Measurements from ENCODE around the gene CCNI2.
A peak's percentile ranks its signal among the peaks of the same experiment; 100 is the strongest.

Gene CCNI2, protein sequence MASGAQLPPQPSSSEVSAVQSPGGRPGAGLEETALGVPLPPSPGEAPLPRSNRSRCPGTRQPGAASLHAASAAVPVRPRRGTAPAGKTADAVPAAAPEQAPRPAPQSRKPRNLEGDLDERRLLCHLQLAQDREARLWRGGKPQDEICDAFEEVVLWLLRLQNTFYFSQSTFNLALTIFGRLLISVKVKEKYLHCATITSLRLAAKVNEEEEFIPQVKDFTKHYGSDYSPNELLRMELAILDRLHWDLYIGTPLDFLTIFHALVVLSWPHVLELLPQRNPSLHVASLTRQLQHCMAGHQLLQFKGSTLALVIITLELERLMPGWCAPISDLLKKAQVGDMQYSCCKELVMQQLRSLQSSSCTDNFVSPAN

DNA sequence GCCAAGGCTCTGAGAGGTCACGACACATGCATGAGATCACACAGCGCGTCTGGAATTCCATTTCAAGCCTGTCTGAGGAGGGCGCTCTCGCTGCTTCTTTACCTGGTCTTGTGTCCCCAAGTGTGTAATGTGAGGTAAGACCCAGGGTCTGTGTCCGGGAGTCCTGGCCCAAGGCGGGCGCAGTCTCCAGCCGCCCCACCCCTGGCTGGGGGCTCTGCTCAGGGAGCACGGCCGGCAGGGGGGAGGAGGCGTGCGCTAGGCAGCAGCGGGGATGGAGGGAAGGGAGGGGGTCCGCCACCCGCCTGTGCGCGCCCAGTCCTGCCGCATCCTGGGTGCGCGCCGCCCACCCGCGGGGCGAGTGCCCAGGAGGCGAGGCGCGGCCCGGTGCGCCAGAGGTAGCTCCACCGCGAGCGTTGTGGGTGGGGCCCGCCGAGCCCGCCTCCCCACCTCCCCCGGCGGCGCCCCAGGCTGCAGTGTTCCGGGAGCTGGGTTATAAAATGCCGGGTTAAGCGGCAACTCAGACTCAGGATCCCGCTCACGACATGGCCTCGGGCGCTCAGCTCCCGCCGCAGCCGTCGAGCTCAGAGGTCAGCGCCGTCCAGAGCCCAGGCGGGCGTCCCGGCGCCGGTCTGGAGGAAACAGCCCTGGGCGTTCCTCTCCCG lies at the start of gene CCNI2:
Gene CCNI2, plus strand, starts transcription at position 473 of the 662 bp plus-strand sequence. Its CDS starts 70 bp downstream, at position 543.
- peak; percentile 41 for DNase-seq (ENCODE audit: low read depth)

DNA sequence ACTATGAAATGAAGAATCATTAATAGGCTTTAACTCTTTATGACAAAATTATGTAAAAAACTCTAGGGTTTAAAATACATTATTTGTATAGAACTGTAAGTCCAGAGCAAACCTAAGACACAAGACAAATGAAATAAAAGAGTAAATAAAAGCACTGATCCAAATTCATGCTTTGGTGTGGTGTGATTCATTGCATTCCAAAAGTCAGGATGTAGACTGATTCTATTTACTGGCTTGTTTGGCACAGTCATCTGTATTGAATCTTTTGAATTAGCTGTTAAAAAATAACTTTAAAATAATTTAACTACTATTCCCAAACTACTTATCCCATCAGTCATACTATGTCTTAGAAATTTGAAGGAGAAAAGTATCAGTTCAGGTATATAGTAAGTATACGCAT lies 42.4 kb upstream of the CCNI2 start:
- DNase-seq (ENCODE audit: low read depth) = peak; percentile 61

DNA sequence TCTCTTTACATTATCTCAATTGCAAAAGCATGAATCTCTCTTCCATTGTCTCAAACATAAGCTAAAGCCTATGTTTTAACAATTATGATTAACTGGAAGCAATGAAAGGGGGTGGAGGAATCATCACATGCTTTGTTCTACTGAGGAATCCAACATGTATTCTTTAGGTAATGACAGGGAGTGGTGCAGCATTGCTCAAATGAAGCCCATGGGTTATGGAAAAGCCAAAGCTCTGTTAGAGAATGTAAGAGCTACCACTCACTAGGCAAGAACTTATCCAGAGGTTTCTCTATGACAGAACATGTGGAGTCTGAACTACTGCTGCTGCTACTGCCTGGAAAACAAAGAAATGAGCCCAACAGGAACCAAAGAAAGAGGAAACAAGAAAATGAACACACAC lies 38.6 kb upstream of the CCNI2 start:
- no peak for DNase-seq (ENCODE audit: low read depth)

DNA sequence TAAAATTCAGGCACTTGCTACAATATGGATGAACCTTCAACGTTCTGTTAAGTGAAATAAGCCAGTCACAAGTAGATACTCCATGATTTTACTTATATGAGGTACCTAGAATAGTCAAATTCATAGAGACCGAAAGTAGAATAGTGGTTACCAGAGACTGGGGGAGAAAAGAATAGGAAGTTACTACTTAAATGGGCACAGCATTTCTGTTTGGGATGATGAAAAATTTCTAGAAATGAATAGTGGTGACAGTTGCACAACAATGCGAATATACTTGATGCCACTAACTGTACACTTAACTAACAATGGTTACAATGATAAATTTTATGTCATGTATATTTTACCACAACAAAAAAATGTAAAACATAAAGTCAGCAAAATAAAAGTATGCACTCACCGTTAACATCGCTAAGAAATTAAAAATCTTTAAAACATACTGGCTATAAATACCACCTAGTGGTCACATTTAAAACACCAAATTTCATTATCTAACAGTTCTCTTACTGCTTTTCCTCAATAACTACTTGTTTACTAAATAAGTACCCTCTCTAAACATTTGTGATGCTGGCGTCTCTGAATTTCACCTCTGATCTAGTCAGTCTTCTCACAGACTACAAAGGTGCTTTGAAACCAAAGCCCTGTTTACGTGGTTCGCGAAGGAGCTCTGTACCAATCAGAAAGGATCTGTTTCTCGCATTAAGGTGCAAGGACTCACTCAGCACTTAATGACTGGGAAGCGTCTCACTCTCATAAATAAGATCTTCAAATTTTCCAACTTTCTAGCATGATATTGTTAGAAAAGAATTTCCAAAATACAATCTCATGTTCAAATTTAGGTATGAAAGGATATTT lies 32.5 kb upstream of the CCNI2 start:
- no peak for DNase-seq (ENCODE audit: low read depth)

DNA sequence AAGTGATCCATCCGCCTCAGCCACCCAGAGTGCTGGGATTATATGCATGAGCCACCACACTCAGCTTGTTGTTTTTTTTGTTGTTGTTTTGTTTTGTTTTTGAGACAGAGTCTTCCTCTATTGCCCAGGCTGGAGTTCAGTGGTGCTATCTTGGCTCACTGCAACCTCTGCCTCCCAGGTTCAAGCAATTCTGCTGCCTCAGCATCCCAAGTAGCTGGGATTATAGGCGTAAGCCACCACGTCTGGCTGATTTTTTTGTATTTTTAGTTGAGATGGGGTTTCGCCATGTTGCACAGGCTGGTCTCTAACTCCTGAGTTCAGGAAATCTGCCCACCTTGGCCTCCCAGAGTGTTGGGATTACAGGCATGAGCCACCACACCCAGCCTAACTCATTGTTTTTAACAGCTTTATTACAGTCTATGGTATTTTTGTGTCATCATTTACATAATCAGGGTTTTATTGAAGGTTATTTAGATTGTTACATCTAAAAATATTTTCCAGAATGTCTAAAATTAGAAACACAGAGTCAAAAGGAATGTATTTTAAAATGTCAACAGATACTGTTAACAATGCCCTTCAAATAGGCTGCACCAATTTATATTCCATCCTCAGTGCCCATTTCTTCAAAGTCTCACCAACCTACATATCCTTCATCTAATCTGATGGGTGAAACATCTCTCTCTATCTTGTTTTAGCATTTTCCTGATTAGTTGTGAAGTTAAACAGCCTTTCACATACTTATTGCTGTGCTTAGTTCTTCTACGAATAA lies 28.5 kb upstream of the CCNI2 start:
- no peak for DNase-seq (ENCODE audit: low read depth)

DNA sequence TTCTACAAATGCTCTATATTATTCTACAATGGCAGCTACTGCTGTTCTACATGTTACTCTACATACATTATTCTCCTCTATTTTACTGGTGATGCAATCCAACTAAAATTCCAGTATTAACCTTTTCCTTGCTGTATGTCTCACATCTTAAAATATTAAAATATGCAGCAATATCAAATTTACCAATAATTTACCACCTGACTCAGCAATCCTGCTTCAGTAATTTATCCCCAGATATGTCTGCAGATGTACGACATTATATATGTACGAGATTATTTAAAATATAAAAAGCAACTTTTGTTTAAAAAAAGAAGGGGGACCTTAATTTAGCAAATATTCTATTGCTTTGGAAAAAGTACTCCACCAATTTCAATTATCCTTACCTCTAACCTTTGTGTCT lies 21.5 kb upstream of the CCNI2 start:
- no peak for DNase-seq (ENCODE audit: low read depth)

DNA sequence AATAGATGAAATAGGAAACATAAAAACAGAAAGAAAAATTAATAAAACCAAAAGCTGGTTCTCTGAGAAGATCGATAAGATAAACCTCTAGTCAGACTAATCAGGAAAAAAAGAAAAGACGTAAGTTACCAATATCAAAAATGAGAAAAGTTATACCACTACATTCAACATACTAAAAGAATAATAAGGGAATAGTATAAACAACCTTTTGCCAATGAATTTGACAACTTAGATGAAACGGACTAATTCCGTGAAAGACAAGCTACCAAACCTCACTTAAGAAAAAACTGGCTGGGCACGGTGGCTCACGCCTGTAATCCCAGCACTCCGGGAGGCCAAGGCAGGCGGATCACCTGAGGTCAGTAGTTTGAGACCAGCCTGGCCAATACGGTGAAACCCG lies 17.3 kb upstream of the CCNI2 start:
- DNase-seq (ENCODE audit: low read depth) = no peak

DNA sequence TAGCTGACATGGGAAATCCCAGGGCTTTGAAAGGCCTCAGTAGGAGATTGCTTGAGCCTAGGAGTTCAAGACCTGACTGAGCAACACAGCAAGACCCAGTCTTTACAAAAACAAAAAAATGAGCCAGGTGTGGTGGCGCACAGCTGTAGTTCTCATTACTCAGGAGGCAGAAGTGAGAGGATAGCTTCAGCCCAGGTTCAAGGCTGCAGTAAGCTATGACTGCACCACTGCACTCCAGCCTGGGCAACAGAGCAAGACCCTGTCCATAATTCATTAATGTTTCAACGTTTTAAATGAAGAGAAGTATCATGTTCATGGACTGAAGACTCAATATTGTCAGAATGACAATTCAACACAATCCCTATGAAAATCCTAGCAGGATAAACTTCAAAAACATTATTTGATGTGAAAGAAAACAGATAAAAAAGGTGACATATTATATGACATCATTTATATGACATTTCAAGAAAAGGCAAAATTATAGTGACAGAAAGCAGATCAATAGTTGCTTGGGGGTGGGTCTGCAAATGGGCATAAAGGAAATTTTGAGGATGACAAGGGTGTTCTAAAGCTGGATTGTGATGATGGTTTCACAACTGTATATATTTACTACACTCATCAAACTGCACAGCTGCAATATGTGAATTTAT lies 13.6 kb upstream of the CCNI2 start:
- DNase-seq (ENCODE audit: low read depth) = no peak

DNA sequence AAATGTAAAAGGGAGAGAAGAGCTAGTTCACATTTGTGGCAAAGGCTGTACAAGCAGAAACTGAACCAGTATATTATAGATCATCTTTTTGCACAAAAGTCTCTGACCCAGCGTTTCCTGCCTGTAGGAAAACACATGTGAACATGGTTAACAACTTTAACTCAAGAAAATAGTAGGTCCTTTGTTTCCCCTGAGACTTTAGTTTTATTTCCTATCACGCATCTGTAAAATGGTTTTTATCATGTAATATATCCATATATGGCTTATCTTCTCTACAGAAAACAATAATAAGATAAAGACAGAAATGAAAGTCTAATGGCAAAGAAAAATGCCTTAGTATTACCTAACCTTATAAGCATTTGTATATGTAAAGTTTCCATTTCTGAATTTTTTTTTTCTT lies 12.5 kb upstream of the CCNI2 start:
- DNase-seq (ENCODE audit: low read depth) = no peak

DNA sequence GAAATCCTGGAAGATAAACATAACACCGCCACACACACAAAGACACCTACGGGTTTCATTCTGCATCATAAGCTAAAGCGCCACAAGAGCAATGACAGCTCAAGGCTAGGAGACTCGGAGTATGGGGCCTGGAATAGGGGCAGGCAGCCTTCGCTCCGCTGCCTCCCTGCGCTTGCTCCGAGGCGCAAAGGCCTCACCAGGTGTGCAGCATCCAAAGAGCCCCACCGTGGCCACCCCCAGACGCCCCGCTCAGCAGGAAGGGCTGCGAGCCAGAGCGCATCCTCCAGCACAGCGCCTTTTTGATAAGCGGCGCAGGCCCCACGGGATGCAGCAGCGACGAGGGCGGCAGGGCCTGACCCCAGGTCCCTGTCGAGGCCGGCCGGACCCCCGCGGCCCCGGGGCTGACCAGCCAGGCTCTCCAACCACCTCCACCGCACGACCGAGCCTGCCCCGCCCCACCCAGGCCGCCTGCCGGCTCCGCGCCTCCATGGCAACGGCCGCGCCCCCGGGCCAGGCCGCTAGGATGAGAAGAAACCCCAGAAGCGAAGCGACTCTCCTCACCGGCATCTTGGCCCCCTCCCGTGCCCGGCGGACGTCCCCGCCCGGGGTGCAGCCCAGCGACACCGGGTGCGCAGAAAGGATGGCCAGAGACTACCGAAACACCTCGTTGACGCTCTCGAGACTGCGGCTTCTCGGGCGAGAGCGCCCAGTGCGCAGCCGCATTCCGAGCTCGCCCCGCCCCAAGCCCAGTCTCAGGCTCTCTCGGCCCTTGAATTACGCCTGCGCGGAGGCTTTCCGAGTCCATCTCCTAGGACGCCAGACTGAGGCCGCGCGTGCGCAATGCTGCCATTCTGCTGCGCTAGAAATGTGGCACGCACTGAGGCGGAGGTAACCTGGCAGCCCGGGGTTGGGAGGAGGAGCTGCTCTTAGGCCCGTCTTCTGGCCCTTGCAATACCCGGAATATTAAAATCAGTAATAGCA lies 10.1 kb upstream of the CCNI2 start, which contains the start of gene KIF3A:
Gene KIF3A, minus strand, starts transcription at position 694 of the 981 bp plus-strand sequence. Its CDS starts 127 bp downstream, at position 567.
- DNase-seq (ENCODE audit: low read depth) = peak; percentile 95

DNA sequence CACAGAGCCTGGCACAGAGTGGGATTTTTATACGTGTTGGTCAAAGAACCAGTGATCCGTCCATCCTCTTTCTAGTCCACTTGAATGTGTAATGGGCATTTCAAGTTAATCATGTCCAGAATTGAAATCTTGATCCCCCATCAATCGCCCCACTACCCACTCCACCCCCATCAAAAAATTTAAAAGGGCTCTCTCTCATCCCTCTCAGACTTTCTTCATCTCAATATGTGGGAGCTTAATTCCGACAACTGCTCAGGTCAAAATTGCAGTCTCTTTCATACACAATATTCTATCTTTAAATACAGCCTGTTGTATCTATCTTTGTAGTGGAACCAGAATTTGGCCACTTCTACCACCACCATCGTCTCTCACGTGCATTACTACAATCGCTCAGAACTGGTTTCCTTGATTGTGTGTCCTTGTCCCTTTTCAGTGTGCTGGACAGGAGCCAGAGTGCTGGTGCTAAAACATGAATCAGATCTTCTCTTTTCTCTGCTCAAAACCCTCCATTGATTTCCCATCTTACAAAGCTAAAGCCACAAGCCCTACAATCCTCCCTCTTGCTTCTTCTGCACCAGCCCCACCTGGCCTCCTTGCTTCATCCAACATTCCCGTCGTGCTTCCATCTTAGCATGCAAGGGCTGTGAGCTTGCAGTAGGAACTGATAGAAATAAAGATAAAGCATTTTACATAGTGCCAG lies 9.1 kb upstream of the CCNI2 start:
- no peak for DNase-seq (ENCODE audit: low read depth)

DNA sequence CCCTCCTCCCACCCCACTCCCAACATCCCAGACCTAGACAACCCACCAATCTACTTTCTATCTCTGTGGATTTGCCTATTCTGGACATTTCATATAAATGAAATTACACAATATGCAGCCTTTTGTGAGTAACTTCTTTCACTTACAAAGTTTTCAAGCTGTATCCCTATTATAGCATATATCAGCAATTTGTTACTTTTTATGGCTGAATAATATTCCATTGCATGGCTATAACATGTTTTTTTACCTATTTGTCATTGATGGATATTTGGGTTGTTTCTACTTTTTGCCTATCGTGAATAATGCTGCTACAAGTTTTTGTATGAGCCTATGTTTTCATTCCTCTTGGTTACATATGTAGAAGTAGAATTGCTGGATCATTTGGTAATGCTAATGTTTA lies 8.0 kb upstream of the CCNI2 start:
- no peak for DNase-seq (ENCODE audit: low read depth)

DNA sequence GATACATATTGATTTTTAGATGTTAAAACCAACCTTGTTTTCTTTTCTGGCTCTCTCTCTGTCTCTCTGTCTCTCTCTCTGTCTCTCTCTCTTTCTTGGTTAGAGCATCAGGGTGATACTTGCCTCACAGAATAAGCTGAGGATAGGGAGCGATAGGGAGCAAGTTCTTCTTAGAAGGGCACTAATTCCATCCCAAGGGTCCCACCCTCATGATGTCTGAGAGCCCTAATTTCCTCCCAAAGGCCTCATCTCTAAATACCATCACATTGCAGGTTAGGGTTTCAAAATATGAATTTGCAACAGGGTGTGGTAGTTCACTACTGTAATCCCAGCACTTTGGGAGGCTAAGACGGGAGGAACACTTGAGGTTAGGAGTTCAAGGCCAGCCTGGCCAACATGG lies 5.1 kb upstream of the CCNI2 start:
- no peak for DNase-seq (ENCODE audit: low read depth)

DNA sequence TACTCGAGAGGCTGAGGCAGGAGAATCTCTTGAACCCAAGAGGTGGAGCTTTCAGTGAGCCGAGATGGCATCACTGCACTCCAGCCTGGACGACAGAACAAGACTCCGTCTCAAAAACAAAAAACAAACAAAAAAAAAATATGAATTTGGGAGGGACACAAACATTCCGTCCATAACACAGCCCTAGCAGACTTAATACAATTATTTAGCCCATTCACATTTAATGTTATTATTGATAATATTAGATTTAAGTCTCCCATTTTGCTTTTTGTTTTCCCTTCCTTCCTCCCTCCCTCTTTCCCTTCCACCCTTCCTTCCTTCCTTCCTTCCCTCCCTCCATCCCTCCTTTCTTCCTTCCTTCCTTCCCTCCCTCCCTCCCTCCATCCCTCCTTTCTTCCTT lies 4.6 kb upstream of the CCNI2 start:
- no peak for DNase-seq (ENCODE audit: low read depth)

DNA sequence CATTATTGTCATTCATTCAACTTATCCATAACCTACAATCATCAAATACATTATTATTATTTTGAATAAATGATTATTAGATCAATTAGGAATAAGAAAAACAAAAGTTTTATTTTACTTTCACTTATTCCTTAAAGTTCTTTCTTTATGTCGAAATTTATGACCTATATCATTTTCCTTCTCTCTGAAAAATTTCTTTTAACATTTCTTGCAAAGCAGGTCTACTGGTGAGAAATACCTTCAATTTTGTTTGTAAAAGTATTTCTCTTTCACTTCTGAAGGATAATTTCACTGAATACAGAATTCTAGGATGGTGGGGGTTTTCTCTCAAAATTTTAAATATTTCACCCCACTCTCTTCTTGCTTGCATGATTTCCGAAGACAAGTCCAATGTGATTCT lies 2.6 kb upstream of the CCNI2 start:
- DNase-seq (ENCODE audit: low read depth) = no peak

DNA sequence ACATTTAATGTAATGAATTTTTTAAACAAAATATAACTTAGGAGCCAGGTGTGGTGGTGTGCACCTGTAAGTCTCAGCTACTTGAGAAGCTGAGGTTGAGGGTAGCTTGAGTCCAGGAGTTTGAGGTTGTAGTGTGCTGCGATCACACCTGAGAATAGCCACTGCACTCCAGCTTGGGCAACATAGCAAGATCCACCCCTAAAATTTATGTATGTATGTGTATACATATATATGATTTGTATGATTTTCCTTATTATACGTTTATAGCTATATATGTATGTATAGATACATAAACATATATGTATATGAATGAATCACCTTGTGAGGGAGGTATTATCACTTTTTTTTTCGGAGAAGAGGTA lies 653 bp upstream of the CCNI2 start:
- no peak for DNase-seq (ENCODE audit: low read depth)

DNA sequence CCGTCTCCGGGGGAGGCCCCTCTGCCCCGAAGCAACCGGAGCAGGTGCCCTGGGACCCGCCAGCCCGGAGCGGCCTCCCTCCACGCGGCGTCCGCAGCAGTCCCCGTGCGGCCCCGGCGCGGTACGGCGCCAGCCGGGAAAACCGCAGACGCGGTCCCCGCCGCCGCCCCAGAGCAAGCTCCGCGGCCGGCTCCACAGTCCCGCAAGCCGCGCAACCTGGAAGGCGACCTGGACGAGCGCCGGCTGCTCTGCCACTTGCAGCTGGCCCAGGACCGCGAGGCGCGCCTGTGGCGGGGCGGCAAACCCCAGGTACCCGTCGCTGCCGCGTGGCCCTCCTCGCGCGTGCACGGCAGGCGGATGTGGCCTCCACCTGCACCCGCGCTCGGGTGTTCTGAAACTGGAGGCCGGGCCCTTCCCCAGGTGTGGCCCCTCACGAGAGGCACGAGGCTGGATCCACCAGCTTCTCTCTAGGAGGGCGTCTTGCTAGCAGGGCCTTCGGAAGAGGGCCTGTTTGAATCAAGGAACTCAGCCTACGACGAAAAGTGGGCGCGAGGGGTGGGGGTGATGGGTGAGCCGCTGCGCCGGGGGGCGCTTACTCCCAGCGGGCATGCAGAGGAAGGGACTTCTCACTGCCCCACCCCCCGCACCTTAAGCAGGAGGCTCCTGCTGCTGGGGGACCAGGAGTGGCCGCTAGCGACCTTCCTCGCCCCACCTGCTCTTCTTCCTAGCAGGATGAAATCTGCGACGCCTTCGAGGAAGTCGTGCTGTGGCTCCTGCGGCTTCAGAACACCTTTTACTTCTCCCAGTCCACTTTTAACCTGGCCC lies 602 bp downstream of the CCNI2 start:
- DNase-seq (ENCODE audit: low read depth) = no peak

DNA sequence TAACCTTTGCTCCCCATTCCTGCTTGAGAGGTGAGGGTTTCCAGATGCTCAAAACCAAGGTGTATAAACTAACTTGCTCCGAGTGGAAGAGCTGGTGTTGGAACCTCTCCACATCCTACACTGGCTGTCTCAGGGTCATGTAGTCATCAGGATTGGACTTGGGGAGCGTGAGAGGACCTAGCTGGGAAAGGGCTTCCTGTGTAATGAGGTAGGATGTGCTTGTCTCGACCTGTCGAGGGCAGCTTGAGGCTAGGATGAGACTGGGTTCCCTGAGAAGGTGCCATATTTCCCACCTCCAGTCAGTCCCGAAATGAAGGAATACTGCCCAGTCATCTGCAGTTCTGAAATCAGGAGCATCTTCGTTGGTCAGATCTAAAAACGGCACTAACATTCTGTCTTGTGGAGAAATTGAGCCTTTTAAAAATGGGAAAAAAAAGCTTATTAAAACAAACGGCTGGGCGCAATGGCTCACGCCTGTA lies 1.3 kb downstream of the CCNI2 start:
- no peak for DNase-seq (ENCODE audit: low read depth)

DNA sequence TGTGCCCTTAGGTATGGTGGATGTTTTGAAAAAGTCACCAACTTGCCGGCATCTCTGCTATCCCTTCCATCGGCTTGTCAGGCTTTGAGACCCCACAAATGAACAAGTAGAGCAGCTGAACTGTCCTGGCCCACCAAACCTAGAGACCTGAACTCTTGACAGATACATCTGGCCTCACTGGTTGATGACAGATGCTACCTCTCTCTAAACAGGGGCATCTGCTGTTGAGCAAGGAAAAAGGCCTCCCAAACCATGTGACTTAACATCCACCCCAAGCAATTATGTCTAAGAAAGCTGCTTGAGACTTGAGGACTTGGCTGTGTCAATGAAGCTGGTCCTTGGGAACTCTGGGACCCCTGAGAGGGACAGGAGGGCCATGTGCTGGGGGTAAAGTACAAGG lies 2.3 kb downstream of the CCNI2 start:
- DNase-seq (ENCODE audit: low read depth) = no peak
